CD4-positive, CD25-positive, alpha-beta regulatory T cell (primary cell): ENCODE data around the gene DCTN3. TPM values are rescaled to one million over a fixed set of nuclear protein-coding genes. Genes with fewer than 3 reads are reported as not detected.

Source experiments
- ATAC-seq, 2 donors: fragments of 150-1000 bp; cut with Tn5 transposase; one replicate each; pipeline ENCODE4 v1.10.0; 2021; ENCODE audit warnings: low read depth in 2 of 2, moderate number of reproducible peaks in 2 of 2, moderate library complexity in 1 of 2
- DNase-seq, 3 donors: peaks; one replicate each; pipeline versions ENCODE4 v3.0.0 to v3.0.0-alpha.2; 2012 to 2022; ENCODE audit warnings: mixed read lengths in 1 of 3
- H3K27ac ChIP-seq: one replicate; pipeline ENCODE4 v1.7.0; 2013; ENCODE audit warnings: mild to moderate bottlenecking, low read length; ENCODE audit not compliant: insufficient read depth, poor library complexity, severe bottlenecking
- H3K27me3 ChIP-seq: one replicate; pipeline ENCODE4 v1.7.0; 2013; ENCODE audit warnings: low read length; ENCODE audit not compliant: control insufficient read depth, insufficient read depth
- H3K36me3 ChIP-seq: one replicate; pipeline ENCODE4 v1.7.0; 2013; ENCODE audit warnings: mild to moderate bottlenecking, low read length, moderate library complexity; ENCODE audit not compliant: control insufficient read depth, insufficient read depth
- H3K4me1 ChIP-seq: 2 replicates; pipeline ENCODE4 v1.7.0; 2013; ENCODE audit warnings: mild to moderate bottlenecking, low read length; ENCODE audit not compliant: insufficient read depth, control insufficient read depth, poor library complexity, severe bottlenecking
- H3K4me3 ChIP-seq: one replicate; pipeline ENCODE4 v1.7.0; 2013; ENCODE audit warnings: low read depth, mild to moderate bottlenecking, low read length, moderate library complexity
- H3K9me3 ChIP-seq, 2 experiments: 1 replicate in 1 of 2; 2 replicates in 1 of 2; pipeline ENCODE4 v1.7.0; 2013; ENCODE audit warnings: low read length in 2 of 2, mild to moderate bottlenecking in 1 of 2, moderate library complexity in 1 of 2; ENCODE audit not compliant: control insufficient read depth in 2 of 2
- H3K27ac Mint-ChIP-seq, 3 donors: one replicate each; pipeline ENCODE4 v1.8.0; 2020 to 2022; ENCODE audit warnings: mild to moderate bottlenecking in 3 of 3, mixed read lengths in 3 of 3, moderate library complexity in 2 of 3
- H3K27me3 Mint-ChIP-seq: one replicate; pipeline ENCODE4 v1.8.0; 2022; ENCODE audit warnings: mild to moderate bottlenecking, mixed read lengths
- H3K36me3 Mint-ChIP-seq: one replicate; pipeline ENCODE4 v1.8.0; 2020; ENCODE audit warnings: mixed read lengths
- H3K4me1 Mint-ChIP-seq, 4 donors: one replicate each; pipeline ENCODE4 v1.8.0; 2020 to 2022; ENCODE audit warnings: mixed read lengths in 4 of 4, mild to moderate bottlenecking in 1 of 4
- H3K4me3 Mint-ChIP-seq, 4 donors: one replicate each; pipeline ENCODE4 v1.8.0; 2020 to 2022; ENCODE audit warnings: mild to moderate bottlenecking in 4 of 4, mixed read lengths in 4 of 4, moderate library complexity in 3 of 4
- H3K9me3 Mint-ChIP-seq, 7 donors: one replicate each; pipeline ENCODE4 v1.8.0; 2020 to 2022; ENCODE audit warnings: mixed read lengths in 7 of 7, mild to moderate bottlenecking in 3 of 7, moderate library complexity in 2 of 7
- polyA plus RNA-seq, 4 donors: library from polyadenylated mRNA; unstranded; fragments of 300-500 nt; fragmentation: Illumina TruSeq; gene quantifications; one replicate each; pipeline ENCODE4 v1.2.3, GENCODE V29; 2021
- total RNA-seq: library from RNA; stranded (reverse); gene quantifications from one replicate; pipeline ENCODE4 v1.2.3, GENCODE V29; 2022

Gene DCTN3
- total and polyA plus RNA-seq, 5 donors from 2014 or later, result 80.4 to 202 (median 153) TPM

DNA sequence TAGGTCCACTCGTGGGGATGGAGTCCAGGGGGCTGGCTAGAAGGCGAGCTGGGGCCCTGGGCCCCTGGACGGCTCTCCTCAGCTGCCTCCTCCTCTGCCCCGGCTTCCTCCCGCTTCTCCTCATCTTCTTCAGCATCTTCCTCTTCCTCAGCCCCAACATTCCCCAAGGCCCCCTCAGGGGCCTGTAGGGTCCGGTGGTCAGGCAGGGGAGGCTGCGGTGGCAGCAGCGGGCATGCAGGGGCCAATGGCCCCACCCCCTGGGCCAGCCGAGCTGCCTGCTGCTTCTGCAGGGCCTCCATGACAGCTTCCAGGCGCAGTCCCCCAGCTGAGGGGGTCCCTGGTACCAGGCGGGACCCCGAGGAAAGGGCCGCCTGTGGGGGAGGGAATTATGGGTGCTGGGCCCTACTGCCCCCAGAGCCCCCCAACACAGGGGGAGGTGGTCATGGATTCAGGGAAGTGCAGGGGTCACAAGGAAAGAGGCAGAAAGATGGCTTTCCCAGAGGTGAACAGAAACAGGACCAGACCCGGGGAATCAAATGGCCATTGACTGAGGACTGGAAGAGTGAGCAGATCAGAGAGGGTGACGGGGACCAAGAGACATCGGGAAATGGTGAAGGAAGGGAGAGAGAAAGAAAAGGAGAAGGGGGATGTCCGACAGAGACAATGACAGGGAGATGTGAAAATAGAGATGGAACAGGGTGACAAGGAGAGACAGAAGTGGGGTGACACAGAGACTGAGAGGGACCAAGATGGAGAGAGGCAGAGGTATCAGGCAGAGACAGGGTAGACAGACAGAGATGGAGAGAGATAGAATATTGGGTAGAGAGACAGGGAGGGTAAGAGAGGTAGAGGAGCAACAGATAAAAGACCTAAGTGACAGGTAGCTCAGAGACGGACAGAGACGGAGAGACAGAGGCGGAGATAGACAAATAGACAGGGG, 7.7 kb upstream of the DCTN3 start:
- peaks cover 5% of the 10 kb centered on the region for H3K36me3 Mint-ChIP-seq
- ATAC-seq (peak in 1 of 2 donors; percentile 15), DNase-seq (no peak)
- peaks cover 6 to 30% (median 10%) of the 10 kb centered on the region in 4 donors for H3K4me1 Mint-ChIP-seq
- Histone ChIP-seq H3K9me3 (no peaks in the 10 kb centered on the region), H3K36me3 (no peaks in the 10 kb centered on the region), H3K27ac (no peak overlapping the region), H3K4me1 (peaks cover 32% of the 10 kb centered on the region), H3K27me3 (peaks cover 40% of the 10 kb centered on the region), H3K4me3 (peak overlapping the region; percentile 64)
- peaks cover 59% of the 10 kb centered on the region for H3K27me3 Mint-ChIP-seq
- peak overlapping the region; percentile 16 to 88 (median 79) for H3K4me3 Mint-ChIP-seq
- peaks cover 0 to 3% (median 0%) of the 10 kb centered on the region in 7 donors for H3K9me3 Mint-ChIP-seq
- peak overlapping the region in 2 of 3 donors; percentile 2 to 79 for H3K27ac Mint-ChIP-seq

GRCh38 chr9:34625186-34625486, 4.8 kb upstream of the DCTN3 start:
- Histone ChIP-seq H3K27me3 (peaks cover 46% of the 10 kb centered on the region), H3K36me3 (no peaks in the 10 kb centered on the region), H3K4me1 (peaks cover 37% of the 10 kb centered on the region), H3K4me3 (no peak overlapping the region), H3K9me3 (no peaks in the 10 kb centered on the region), H3K27ac (no peak overlapping the region)
- ATAC-seq, result no peak
- no peak overlapping the region for H3K4me3 Mint-ChIP-seq
- H3K9me3 Mint-ChIP-seq, result peaks cover 0 to 3% (median 0%) of the 10 kb centered on the region in 7 donors
- H3K27ac Mint-ChIP-seq, result no peak overlapping the region
- peaks cover 5% of the 10 kb centered on the region for H3K36me3 Mint-ChIP-seq
- peaks cover 76% of the 10 kb centered on the region for H3K27me3 Mint-ChIP-seq
- H3K4me1 Mint-ChIP-seq, result peaks cover 11 to 38% (median 15%) of the 10 kb centered on the region in 4 donors
- no peak for DNase-seq

DNA sequence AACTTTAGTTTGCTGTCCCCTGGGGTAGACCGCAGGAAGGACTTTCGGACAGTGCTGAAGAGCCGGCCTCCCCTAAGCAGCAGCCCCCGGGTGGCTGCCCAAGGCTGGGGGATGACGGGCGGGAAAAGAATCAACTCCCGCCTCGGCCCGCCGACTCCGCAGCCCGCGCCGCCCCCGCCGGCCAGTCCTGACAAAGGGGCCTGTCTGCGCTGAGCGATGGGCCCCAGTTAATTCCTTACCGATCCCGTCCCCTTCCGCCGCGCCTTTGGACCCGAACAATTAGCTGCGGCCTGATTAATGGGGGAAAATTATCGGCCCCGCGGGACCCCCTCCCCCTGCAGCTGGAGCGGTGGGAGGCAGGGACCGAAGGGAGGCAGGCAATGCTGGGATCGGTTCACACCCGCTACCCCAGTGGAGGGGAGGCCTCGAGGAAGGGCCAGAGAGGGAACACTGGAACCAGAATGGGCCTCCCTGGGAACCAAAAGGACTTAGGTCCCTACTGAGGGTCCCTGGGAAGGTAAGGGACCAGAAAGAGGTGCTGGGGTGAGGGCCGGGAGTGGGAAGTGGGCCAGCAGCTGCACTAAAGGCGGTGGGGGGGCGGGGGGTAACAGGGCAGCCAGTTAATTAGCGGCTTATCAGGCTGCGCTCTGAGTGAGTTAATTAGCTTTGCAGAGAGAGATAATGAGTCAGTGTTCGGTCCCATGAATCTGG, 4.3 kb upstream of the DCTN3 start:
- peaks cover 15 to 43% (median 19%) of the 10 kb centered on the region in 4 donors for H3K4me1 Mint-ChIP-seq
- H3K4me3 Mint-ChIP-seq, result peak overlapping the region in 1 of 4 donors; percentile 11
- no peak for ATAC-seq

GRCh38 chr9:34623374-34624235, 3.3 kb upstream of the DCTN3 start:
- DNase-seq (no peak), ATAC-seq (no peak)
- Mint-ChIP-seq H3K27ac (no peak overlapping the region), H3K4me1 (peaks cover 13 to 47% (median 25%) of the 10 kb centered on the region in 4 donors), H3K36me3 (peaks cover 4% of the 10 kb centered on the region), H3K9me3 (peaks cover 0 to 3% (median 0%) of the 10 kb centered on the region in 7 donors), H3K4me3 (peak overlapping the region in 3 of 4 donors; percentile 22 to 69 (median 23)), H3K27me3 (peaks cover 62% of the 10 kb centered on the region)
- Histone ChIP-seq H3K27ac (no peak overlapping the region), H3K36me3 (no peaks in the 10 kb centered on the region), H3K9me3 (no peaks in the 10 kb centered on the region), H3K27me3 (peaks cover 39% of the 10 kb centered on the region), H3K4me3 (no peak overlapping the region), H3K4me1 (peaks cover 43% of the 10 kb centered on the region)

More for the DNA sequence above, 4.3 kb upstream of the DCTN3 start:
- no peak for DNase-seq
- Mint-ChIP-seq H3K9me3 (peaks cover 0 to 3% (median 0%) of the 10 kb centered on the region in 7 donors), H3K27me3 (peaks cover 71% of the 10 kb centered on the region), H3K36me3 (peaks cover 5% of the 10 kb centered on the region), H3K27ac (no peak overlapping the region)
- Histone ChIP-seq H3K4me1 (peaks cover 42% of the 10 kb centered on the region), H3K9me3 (no peaks in the 10 kb centered on the region), H3K36me3 (no peaks in the 10 kb centered on the region), H3K27me3 (peaks cover 44% of the 10 kb centered on the region), H3K4me3 (no peak overlapping the region), H3K27ac (no peak overlapping the region)

DNA sequence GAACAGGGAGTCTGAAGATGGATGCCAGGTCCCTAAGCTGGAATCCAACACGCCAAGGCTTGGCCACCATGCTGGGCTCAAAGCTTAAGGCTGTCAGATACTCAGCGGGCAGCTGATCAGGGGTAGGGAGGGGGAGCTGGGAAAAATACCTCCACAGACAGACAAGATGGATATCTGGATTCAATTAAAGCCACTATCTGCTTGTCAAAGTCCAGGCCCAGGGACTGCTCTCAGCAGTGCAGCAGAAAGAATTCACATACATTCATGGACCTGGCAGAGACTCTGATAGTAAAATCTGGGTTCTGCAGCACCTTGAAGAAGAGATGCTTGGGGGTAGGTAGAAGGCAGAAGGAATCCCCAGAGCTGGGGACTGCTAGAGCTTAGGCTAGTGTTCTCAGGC, 5.2 kb downstream of the DCTN3 start:
- peaks cover 4 to 37% (median 37%) of the 10 kb centered on the region in 4 donors for H3K4me1 Mint-ChIP-seq
- Histone ChIP-seq H3K27me3 (no peaks in the 10 kb centered on the region), H3K4me3 (no peak overlapping the region), H3K27ac (no peak overlapping the region), H3K36me3 (peaks cover 35% of the 10 kb centered on the region), H3K4me1 (peaks cover 39% of the 10 kb centered on the region), H3K9me3 (no peaks in the 10 kb centered on the region)
- H3K4me3 Mint-ChIP-seq, result peak overlapping the region in 1 of 4 donors; percentile 91
- no peaks in the 10 kb centered on the region for H3K9me3 Mint-ChIP-seq
- ATAC-seq (no peak), DNase-seq (no peak)
- H3K36me3 Mint-ChIP-seq, result peaks cover 21% of the 10 kb centered on the region
- no peak overlapping the region for H3K27ac Mint-ChIP-seq
- peaks cover 7% of the 10 kb centered on the region for H3K27me3 Mint-ChIP-seq

GRCh38 chr9:34612788-34613390, 7.4 kb downstream of the DCTN3 start:
- H3K27ac ChIP-seq, result peak overlapping the region; percentile 80
- peak overlapping the region; percentile 91 to 99 (median 91) for H3K4me3 Mint-ChIP-seq

More at GRCh38 chr9:34612788-34613390, 7.4 kb downstream of the DCTN3 start:
- H3K27me3 Mint-ChIP-seq, result peaks cover 7% of the 10 kb centered on the region
- H3K36me3 ChIP-seq, result peaks cover 30% of the 10 kb centered on the region
- H3K9me3 ChIP-seq, result no peaks in the 10 kb centered on the region
- no peaks in the 10 kb centered on the region for H3K9me3 Mint-ChIP-seq
- no peaks in the 10 kb centered on the region for H3K27me3 ChIP-seq
- peak; percentile 60 to 75 (median 66) for DNase-seq
- peak; percentile 30 to 41 for ATAC-seq
- peak overlapping the region; percentile 77 for H3K4me3 ChIP-seq
- H3K27ac Mint-ChIP-seq, result peak overlapping the region; percentile 87 to 95 (median 91)
- peaks cover 24% of the 10 kb centered on the region for H3K4me1 ChIP-seq
- H3K4me1 Mint-ChIP-seq, result peaks cover 0 to 29% (median 26%) of the 10 kb centered on the region in 4 donors
- H3K36me3 Mint-ChIP-seq, result peaks cover 21% of the 10 kb centered on the region
